HG02623 (cell line): ENCODE measurements around the gene SIGLEC11.
"Not testable (repeated sequence)": the region's sequence is repeated elsewhere in the genome, so short reads cannot be mapped to it uniquely, and the experiment has no call there.

Experiments used
- ATAC-seq: cut with Tn5 transposase; IDR thresholded peaks from one replicate; pipeline ENCODE4 v1.9.1; 2021; ENCODE audit warnings: moderate library complexity; ENCODE audit not compliant: unreplicated experiment

Gene SIGLEC11

GRCh38 chr19:49952906-49953305 lies 8.1 kb downstream of the SIGLEC11 start:
- no peak for ATAC-seq

DNA sequence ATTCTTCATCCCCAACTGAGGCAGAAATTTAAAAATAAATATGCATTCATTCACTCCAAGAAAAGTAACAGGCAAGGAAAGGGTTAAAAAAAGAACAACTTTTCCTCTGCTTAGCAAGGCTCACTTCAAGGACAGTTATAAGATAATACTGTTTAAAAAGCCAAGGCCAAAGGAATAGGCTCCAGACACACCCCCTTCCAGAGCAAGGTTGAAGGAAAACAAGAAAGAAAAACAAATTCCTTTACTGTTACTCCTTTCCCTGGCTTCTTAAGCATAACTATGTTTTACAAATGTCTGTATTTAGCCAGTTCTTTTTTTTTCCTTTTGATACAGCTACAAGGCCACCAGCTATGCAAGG lies 8.5 kb downstream of the SIGLEC11 start:
- ATAC-seq, result no peak

DNA sequence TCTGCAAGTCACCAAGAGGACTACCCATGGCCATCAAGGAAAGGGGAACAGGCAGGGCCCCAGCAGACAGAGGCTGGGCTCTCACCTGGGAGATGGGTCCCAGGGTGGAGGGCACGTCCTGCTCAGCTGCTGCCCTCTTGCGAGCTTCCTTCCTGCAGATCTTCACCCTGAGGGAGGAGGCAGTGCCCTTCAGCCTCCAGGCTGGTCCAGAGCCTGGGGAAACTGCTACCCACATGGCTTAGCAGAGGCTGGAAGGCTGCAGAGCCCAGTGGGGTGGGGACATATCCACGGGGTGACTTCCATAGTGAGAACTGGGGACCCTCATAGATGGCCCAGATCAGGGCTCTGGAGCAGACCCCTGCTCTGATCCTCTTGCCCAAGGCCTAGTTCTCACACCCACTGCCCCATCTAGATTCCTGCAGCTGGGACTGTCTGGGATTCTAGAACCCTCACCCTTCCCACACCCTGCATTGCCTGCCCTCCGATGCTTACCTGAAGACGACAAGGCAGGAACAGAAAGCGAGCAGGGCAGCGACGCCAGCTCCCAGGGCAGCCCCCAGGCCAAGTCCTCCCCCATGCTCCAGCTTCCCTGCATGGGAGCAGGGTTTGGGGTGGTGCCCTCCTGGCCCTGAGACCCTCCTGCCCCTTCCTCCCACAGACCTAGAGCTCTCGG lies 9.0 kb downstream of the SIGLEC11 start:
- ATAC-seq, result no peak

DNA sequence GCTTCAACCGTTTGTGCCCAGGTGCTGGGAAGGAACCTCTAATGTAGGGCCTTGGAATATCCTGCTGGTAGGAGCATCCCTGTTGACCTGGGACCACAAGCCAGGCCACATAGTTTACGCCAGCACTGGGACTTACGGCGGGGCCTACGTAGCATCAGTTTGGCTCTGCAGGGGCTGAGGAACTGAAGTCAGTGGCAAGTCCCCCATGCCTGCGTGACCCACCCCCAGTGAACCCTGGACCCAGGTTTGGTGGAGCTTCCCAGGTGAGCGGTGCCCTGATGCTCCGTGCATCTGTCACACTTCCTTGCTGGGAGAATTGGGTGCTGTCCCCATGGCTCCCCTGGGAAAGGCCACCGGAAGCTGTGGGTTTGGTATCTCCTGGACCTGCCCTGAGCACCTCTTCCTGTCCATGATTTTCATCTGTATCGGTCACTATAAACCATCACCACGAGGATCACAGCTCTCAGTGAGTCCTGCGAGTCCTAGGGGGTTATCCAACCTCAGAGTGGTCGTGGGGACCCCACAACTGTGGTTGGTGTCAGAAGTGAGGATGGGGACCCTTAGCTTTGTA lies 9.9 kb downstream of the SIGLEC11 start:
- ATAC-seq, result no peak

- ATAC-seq, result no peak
These were observed 10.4 kb downstream of the SIGLEC11 start for GRCh38 chr19:49950590-49950948.

DNA sequence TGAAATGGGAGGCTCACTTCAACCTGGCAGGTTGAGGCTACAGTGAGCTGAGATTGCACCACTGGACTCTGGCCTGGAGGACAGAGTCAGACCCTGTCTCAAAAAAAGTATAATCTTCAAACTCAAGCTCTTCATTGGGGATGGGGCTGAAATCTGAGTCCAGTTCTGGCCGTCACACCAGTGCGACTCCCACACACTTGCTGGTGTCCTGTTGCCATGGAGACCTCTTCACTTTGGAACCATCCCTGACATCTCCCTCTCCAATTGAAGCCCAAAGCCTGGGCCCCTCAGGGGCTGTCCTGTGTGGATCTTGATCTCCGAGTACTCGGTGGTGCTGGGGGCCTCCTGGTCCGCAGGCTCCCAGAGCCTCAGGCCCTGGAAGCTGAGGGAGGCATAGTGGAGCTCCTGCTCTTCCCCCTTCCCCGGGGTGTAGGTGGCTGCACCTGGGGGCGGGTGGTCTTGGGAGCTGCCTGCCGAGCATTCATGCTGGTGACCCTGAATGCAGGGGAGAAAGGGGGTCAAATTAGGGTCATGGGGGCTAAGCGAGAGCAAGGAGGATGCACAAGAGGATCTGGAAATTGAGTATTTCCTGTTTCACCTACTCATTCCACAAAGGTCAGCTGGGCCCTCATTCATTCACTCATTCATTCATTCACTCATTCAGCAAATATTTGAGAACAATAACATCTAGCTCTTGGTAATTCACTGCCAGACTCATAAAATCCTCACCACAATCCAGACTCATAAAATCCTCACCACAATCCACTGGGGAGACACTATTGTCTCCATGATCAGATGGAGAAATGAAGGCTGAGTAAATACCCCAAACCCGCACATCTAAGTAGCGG lies 11.0 kb downstream of the SIGLEC11 start:
- ATAC-seq, result no peak

DNA sequence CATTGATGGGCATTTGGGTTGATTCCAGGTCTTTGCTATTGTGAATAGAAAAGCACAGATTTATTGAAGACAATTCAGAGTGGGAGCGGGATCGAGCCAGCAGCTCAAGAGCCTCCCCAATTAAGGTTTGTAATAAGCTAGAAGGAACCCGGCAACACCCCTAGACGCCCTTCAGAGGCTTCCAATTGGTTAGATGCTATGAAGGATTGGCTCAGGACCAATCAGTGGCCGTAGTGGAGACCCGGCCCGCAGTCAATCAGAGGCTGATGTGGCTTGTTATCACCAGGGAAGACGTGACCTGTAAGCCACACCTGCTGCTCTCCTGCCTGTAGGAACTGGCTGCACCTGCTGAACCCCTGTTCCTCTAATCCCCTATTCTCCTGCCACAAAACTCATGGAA lies 14.6 kb downstream of the SIGLEC11 start:
- no peak for ATAC-seq

GRCh38 chr19:49944567-49944966 lies 16.4 kb downstream of the SIGLEC11 start:
- ATAC-seq, result not testable (repeated sequence)

- ATAC-seq, result no peak
These were observed 20.5 kb downstream of the SIGLEC11 start for GRCh38 chr19:49940482-49940791.

- no peak for ATAC-seq
These were observed 21.1 kb downstream of the SIGLEC11 start for GRCh38 chr19:49939721-49940481.

DNA sequence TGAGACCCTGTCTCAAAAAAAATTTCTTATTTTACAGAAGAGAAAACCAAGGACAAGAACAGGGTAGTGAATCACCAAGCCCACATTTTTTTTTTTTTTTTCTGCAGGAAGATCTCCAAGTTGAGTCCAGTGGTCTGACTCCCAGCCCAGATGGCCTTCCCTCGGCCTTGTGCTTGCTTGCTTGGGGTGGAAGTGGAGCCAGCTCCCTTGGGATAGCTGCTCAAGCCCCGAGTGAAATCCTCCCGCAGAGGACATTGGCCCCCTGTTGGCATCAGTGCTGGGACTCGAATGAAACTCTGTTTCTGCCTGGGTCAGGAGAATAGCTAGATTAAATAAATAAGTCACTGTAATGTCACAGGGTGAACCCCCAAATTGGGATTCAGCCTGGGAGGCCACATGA lies 22.3 kb downstream of the SIGLEC11 start:
- no peak for ATAC-seq

DNA sequence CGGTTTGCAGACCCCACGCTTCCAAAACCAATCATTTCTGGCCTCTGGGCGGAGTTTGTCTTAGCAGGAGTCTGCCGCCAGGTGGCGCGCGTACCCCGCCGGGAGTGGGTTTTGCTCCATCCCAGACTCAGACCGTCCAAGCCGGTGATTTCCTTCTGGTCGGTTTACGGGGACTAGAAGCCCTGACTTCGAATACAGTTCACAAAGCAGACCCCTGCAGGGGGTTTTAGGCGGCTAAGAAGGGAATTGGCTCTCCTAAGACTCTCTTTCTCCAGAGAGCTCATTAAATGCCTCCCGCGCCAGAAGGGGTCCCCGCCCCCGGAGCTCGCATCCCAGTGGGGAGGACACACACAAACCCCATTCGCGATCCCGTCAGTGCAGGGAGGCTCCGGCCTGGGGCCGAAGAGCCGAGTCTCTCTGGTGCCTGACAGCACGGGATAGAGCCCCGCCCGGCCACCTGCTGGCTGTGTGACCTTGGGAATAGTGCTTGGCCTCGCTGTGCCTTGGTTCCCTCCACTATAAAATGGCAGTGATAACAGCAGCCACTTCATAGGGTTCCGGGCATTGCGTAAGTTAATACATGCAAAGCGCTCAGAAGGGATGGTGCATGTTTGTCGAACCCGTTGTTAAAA lies 23.1 kb downstream of the SIGLEC11 start:
- ATAC-seq, result no peak

- no peak for ATAC-seq
These were observed 24.4 kb downstream of the SIGLEC11 start for GRCh38 chr19:49936549-49936948.

DNA sequence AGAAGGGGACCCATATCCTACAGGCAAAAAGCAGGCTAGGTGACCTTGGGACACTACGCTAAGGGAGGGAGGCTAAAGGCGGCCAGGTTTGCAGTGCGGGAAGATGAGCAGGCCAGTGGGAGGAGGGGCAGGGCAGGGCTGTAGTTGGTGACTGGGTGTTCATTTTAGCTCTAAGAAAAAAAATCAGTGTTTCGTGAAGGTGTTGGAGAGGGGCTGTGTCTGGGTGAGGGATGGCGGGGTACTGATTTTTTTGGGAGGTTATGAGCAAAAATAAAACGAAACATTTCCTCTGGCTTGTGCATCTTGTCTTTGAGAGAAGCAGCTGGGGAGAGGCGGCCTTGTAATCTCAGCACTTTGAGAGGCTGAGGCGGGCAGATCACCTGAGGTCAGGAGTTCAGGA lies 27.3 kb downstream of the SIGLEC11 start:
- ATAC-seq, result no peak

- no peak for ATAC-seq
These were observed 28.2 kb downstream of the SIGLEC11 start for GRCh38 chr19:49932731-49933131.

DNA sequence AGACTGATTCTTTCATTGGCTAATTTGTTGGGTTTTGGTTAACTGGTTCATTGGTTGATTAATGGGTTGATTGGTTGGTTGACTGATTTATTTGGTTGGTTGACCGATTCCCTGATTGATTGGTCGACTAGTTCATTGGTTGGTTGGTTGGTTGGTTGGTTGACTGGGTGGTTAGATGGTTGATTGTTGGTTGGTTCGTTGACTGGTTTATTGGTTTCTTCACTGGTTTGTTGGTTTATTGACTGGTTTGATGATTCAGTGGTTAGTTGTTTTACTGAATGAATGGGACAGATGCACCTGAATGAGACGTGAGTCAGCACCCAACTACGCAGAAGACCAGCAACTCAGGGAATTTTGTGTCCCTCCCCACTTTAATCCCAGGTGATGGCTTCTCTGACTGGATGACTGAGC lies 28.9 kb downstream of the SIGLEC11 start:
- ATAC-seq, result no peak

GRCh38 chr19:49931293-49932040 lies 29.5 kb downstream of the SIGLEC11 start:
- no peak for ATAC-seq

- ATAC-seq, result no peak
These were observed 30.4 kb downstream of the SIGLEC11 start for GRCh38 chr19:49930483-49931011.

- ATAC-seq, result peak; percentile 52
These were observed 31.1 kb downstream of the SIGLEC11 start for GRCh38 chr19:49929611-49930482.
